Upper lobe of left lung (tissue), 4 donors: Measurements from ENCODE around the gene LEUTX.

Source experiments
- CTCF ChIP-seq, 6 experiments: fragments of 450-650 bp in 4 of 6; fragments of 200-600 bp in 2 of 6; sonication (generic) in 2 of 6; IDR thresholded peaks; one replicate each; pipeline ENCODE4 v1.5.1; 2016 to 2019; ENCODE audit warnings: antibody characterized with exemption in 6 of 6
- EP300 ChIP-seq, 4 donors: sonication (generic); formaldehyde crosslinking; IDR thresholded peaks; one replicate each; pipeline ENCODE4 v1.5.1; 2017; ENCODE audit warnings: antibody characterized with exemption in 4 of 4, control low read depth in 2 of 4
- POLR2A ChIP-seq, 4 donors: fragments of 450-650 bp; IDR thresholded peaks; one replicate each; pipeline ENCODE4 v1.5.1; 2016 to 2017; ENCODE audit warnings: antibody characterized with exemption in 4 of 4, mild to moderate bottlenecking in 2 of 4
- POLR2AphosphoS5 ChIP-seq, 2 donors: sonication (generic); formaldehyde crosslinking; IDR thresholded peaks; one replicate each; pipeline ENCODE4 v1.5.1; 2017; ENCODE audit warnings: antibody characterized with exemption in 2 of 2

DNA sequence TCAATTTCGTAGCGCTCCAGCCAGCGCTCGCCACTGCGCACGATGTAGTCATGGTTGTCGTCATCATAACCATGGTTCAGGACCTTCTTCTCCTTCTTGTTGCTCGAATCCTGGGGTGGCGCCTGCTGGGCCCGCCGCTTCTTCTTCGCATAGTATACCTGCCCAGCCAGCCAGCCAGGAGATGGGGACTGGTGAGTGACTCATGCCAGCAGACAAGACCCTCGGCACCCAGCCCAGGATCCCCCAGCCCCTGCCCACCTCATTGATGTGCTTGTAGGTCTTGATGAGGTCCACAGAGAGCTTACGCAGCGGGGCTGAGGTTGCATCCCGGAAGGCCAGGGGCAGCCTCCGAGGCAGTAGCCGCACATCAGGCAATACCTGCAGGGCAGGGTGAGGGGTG lies 51.8 kb downstream of the LEUTX start:
- no peak for TF ChIP-seq EP300 (IDR thresholded peaks at IDR 0.05)
- TF ChIP-seq CTCF (IDR thresholded peaks at IDR 0.05) = no peak
- TF ChIP-seq POLR2A (IDR thresholded peaks at IDR 0.05) = no peak
- TF ChIP-seq POLR2AphosphoS5 (IDR thresholded peaks at IDR 0.05) = no peak
